Tibial nerve (tissue), 4 donors: ENCODE results near the gene KATNA1. TPM values are rescaled to one million over a fixed set of nuclear protein-coding genes. Genes with fewer than 3 reads are reported as not detected.

Experiments used
- DNase-seq, 2 donors: peaks; one replicate each; pipeline ENCODE4 v3.0.0-alpha.2; 2019; ENCODE audit warnings: low spot score in 2 of 2
- H3K27ac ChIP-seq, 4 donors: fragments of 200-600 bp; sonication (generic) in 3 of 4; one replicate each; pipeline ENCODE4 v1.5.1; 2017 to 2019; ENCODE audit warnings: mild to moderate bottlenecking in 1 of 4
- H3K27me3 ChIP-seq, 2 donors: fragments of 200-600 bp; sonication (generic) in 1 of 2; one replicate each; pipeline versions ENCODE4 v1.5.1 to v1.6.0; 2017 to 2019
- H3K36me3 ChIP-seq, 3 donors: fragments of 200-600 bp; sonication (generic); one replicate each; pipeline ENCODE4 v1.5.1; 2018 to 2019
- H3K4me1 ChIP-seq, 4 donors: fragments of 200-600 bp; sonication (generic) in 3 of 4; one replicate each; pipeline ENCODE4 v1.5.1; 2017 to 2019
- H3K4me3 ChIP-seq, 4 donors: fragments of 200-600 bp; sonication (generic) in 3 of 4; one replicate each; pipeline ENCODE4 v1.5.1; 2017 to 2019; ENCODE audit warnings: mild to moderate bottlenecking in 1 of 4, moderate library complexity in 1 of 4
- H3K9me3 ChIP-seq, 4 donors: fragments of 200-600 bp; sonication (generic) in 3 of 4; one replicate each; pipeline ENCODE4 v1.5.1; 2017 to 2019
- EP300 ChIP-seq, 2 donors: sonication (generic); formaldehyde crosslinking; IDR thresholded peaks; one replicate each; pipeline ENCODE4 v1.6.1; 2017; ENCODE audit warnings: antibody characterized with exemption in 2 of 2, mild to moderate bottlenecking in 1 of 2
- POLR2A ChIP-seq, 2 donors: fragments of 450-650 bp; IDR thresholded peaks; one replicate each; pipeline ENCODE4 v1.6.1; 2017; ENCODE audit warnings: antibody characterized with exemption in 2 of 2, mild to moderate bottlenecking in 2 of 2, moderate library complexity in 2 of 2
- WGBS, 2 donors: methylation state at CpG; one replicate each; pipeline ENCODE4 v1.1.5; 2018; 5-methylcytosine and 5-hydroxymethylcytosine counted together
- total RNA-seq, 4 donors: library from RNA; depleted of rRNA; stranded (reverse); fragments of >200 nt; gene quantifications; one replicate each; pipeline ENCODE4 v1.1.0, GENCODE V29; 2016
- TF ChIP-seq, protein P1 (sequence below), 5 experiments: fragments of 200-600 bp in 3 of 5; fragments of 450-650 bp in 2 of 5; sonication (generic) in 3 of 5; IDR thresholded peaks; one replicate each; pipeline ENCODE4 v1.5.1; 2016 to 2019; ENCODE audit warnings: antibody characterized with exemption in 5 of 5, mild to moderate bottlenecking in 3 of 5, moderate library complexity in 2 of 5

KATNA1 gene
- total RNA-seq, 4 donors from 2014 or later, result 13.5 to 22.5 (median 17.5) TPM

DNA sequence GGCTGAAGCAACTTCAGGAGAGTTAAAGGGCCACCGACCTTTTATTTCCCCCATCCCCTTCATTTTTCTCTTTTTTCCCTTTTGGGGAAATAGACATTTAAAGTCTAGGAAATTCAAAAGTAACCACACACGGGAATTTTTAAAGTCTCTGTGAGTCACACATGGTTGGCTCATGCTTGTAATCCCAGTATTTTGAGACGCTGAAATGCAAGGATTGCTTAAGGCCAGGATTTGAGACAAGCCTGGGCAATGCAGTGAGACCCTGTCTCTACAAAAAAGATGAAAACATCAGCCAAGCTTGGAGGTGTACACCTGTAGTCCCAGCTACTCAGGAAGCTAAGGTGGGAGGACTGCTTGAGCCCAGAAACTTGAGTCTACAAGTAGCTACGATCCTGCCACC lies 34.2 kb downstream of the KATNA1 start:
- 90 to 96% methylated on average over 4 of the region's 4 CpGs for WGBS, 2 donors
- Histone ChIP-seq H3K9me3 (peaks cover 0 to 16% (median 0%) of the 10 kb centered on the region in 4 donors), H3K4me3 (no peak overlapping the region), H3K27me3 (no peaks in the 10 kb centered on the region), H3K27ac (no peak overlapping the region), H3K4me1 (no peaks in the 10 kb centered on the region), H3K36me3 (peaks cover 0 to 48% (median 2%) of the 10 kb centered on the region in 3 donors)
- no peak for DNase-seq
- TF ChIP-seq POLR2A (IDR thresholded peaks at IDR 0.05), result no peak
- TF ChIP-seq EP300 (IDR thresholded peaks at IDR 0.05), result no peak
- TF ChIP-seq, protein P1, sequence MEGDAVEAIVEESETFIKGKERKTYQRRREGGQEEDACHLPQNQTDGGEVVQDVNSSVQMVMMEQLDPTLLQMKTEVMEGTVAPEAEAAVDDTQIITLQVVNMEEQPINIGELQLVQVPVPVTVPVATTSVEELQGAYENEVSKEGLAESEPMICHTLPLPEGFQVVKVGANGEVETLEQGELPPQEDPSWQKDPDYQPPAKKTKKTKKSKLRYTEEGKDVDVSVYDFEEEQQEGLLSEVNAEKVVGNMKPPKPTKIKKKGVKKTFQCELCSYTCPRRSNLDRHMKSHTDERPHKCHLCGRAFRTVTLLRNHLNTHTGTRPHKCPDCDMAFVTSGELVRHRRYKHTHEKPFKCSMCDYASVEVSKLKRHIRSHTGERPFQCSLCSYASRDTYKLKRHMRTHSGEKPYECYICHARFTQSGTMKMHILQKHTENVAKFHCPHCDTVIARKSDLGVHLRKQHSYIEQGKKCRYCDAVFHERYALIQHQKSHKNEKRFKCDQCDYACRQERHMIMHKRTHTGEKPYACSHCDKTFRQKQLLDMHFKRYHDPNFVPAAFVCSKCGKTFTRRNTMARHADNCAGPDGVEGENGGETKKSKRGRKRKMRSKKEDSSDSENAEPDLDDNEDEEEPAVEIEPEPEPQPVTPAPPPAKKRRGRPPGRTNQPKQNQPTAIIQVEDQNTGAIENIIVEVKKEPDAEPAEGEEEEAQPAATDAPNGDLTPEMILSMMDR (IDR thresholded peaks at IDR 0.05), result no peak

DNA sequence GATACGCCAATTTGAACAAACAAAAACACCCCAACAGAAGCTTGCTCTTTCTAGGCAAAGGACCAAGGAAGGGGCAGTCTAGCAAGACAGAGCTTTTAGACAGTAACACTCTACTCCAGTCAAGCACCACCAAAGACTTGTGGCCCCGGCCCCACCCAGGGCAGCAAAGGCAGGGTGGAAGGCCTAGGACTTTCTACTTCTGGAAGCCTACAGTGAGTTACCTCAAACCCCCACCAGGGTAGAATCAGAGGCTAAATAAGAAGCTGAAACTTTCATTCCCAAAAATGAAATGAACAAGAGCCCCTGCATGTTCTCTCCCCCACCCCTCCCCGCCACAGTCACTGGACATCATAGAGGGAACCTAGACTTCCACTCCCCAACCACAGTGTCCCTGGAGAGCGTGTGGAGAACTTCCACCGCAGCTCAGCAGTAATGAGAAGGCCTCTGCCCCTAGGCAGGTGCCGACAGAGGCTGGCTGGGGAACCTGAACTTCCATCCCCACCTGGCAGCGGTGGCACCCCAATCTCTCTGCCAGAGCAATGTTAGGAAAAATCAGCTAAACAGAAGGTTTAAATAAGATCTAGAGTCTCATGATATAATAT lies 40.0 kb downstream of the KATNA1 start:
- H3K27me3 ChIP-seq, result no peaks in the 10 kb centered on the region
- WGBS, 2 donors, result 91 to 92% methylated on average over 7 of the region's 7 CpGs
- peaks cover 0 to 21% (median 0%) of the 10 kb centered on the region in 3 donors for H3K36me3 ChIP-seq
- peaks cover 0 to 4% (median 0%) of the 10 kb centered on the region in 4 donors for H3K4me1 ChIP-seq
- H3K9me3 ChIP-seq, result peaks cover 0 to 8% (median 0%) of the 10 kb centered on the region in 4 donors
- TF ChIP-seq, protein P1 (IDR thresholded peaks at IDR 0.05), result no peak
- TF ChIP-seq POLR2A (IDR thresholded peaks at IDR 0.05) (no peak), EP300 (IDR thresholded peaks at IDR 0.05) (no peak)
- DNase-seq, result no peak
- H3K27ac ChIP-seq, result no peak overlapping the region
- H3K4me3 ChIP-seq, result no peak overlapping the region

DNA sequence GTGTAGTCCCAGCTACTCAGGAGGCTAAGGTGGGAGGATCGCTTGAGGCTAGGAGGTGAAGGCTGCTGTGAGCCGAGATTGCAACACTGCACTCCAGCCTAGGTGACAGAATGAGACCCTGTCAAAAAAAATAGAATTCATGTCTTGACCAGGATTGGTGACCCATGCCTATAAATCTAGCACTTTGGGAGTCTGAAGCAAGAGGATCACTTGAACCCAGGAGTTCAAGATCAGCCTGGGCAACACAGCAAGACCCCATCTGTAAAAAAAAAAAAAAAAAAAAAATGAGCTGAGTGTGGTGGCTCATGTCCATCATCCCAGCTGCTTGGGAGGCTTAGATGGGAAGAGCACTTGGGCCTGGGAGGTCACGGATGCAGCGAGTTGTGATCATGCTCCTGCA lies 48.0 kb downstream of the KATNA1 start:
- no peak overlapping the region for H3K4me3 ChIP-seq
- TF ChIP-seq POLR2A (IDR thresholded peaks at IDR 0.05), result no peak
- TF ChIP-seq EP300 (IDR thresholded peaks at IDR 0.05), result no peak
- TF ChIP-seq, protein P1 (IDR thresholded peaks at IDR 0.05), result no peak
- no peaks in the 10 kb centered on the region for H3K27me3 ChIP-seq
- 96% methylated on average over 4 of the region's 4 CpGs for WGBS, 2 donors
- no peak for DNase-seq
- H3K9me3 ChIP-seq, result no peaks in the 10 kb centered on the region
- H3K36me3 ChIP-seq, result peaks cover 0 to 66% (median 0%) of the 10 kb centered on the region in 3 donors
- H3K4me1 ChIP-seq, result no peaks in the 10 kb centered on the region
- H3K27ac ChIP-seq, result no peak overlapping the region

DNA sequence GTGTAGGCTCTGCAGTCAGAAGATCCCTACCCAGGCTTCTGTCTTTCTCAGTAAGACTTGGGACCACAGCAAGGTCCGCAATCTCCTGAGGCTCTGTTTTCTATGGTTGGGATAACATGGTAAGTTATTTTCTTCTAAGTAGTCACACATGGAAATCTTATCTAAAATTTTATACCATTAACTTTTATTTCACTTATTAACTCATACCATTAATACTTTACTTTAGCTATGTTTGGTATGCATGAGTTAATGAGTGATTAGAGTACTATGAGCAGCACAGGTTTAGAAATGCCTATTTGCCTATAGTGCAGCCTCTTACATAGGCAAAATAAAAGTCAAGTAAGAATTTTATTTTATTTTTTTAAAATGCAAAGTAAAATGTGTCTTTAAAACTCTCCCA lies 55.1 kb downstream of the KATNA1 start:
- H3K9me3 ChIP-seq, result no peaks in the 10 kb centered on the region
- H3K4me1 ChIP-seq, result no peaks in the 10 kb centered on the region
- WGBS, 2 donors, result 96 to 98% methylated on average over 1 of the region's 1 CpG
- no peak for DNase-seq
- TF ChIP-seq POLR2A (IDR thresholded peaks at IDR 0.05), result no peak
- no peak for TF ChIP-seq EP300 (IDR thresholded peaks at IDR 0.05)
- TF ChIP-seq, protein P1 (IDR thresholded peaks at IDR 0.05), result no peak
- H3K4me3 ChIP-seq, result no peak overlapping the region
- H3K36me3 ChIP-seq, result peaks cover 2 to 96% (median 14%) of the 10 kb centered on the region in 3 donors
- no peak overlapping the region for H3K27ac ChIP-seq
- H3K27me3 ChIP-seq, result no peaks in the 10 kb centered on the region

DNA sequence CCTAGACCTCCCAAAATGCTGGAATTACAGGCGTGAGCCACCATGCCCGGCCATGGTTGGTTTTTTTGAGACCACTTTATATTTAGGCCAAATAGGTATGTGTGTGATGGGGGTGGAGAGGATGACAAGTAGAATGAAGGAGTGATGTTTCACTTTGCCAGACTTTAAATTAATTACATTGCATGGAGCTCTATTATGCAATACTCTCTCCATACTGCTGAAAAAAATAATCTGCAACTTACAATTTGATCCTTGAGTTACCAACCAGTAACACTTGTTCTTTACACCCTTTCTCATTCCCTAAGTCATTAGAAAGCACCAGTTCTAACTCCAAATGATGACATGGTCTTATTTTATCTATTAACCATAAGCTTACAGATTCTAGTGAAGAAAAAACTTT lies 55.5 kb downstream of the KATNA1 start:
- Histone ChIP-seq H3K27ac (no peak overlapping the region), H3K9me3 (no peaks in the 10 kb centered on the region), H3K4me1 (no peaks in the 10 kb centered on the region), H3K4me3 (no peak overlapping the region), H3K27me3 (no peaks in the 10 kb centered on the region), H3K36me3 (peaks cover 2 to 94% (median 14%) of the 10 kb centered on the region in 3 donors)
- WGBS, 2 donors, result 95% methylated on average over 2 of the region's 2 CpGs
- no peak for TF ChIP-seq EP300 (IDR thresholded peaks at IDR 0.05)
- no peak for TF ChIP-seq POLR2A (IDR thresholded peaks at IDR 0.05)
- TF ChIP-seq, protein P1 (IDR thresholded peaks at IDR 0.05), result no peak
- DNase-seq, result no peak
